Activated T-helper 17 cell treated with anti-CD3 and anti-CD28 coated beads, Interleukin-2, amount 50 U/mL, for 72 hours (primary cell): ENCODE data around the gene IFIH1. TPM values are rescaled to one million over a fixed set of nuclear protein-coding genes. Genes with fewer than 3 reads are reported as not detected.

Experiments used
- ATAC-seq: fragments of 150-1000 bp; cut with Tn5 transposase; replicated peaks from 2 replicates; pipeline ENCODE4 v1.10.0; 2021; ENCODE audit warnings: mild to moderate bottlenecking, moderate library complexity
- H3K27ac Mint-ChIP-seq: one replicate; pipeline ENCODE4 v1.8.0; 2022; ENCODE audit warnings: mixed read lengths
- H3K27me3 Mint-ChIP-seq: one replicate; pipeline ENCODE4 v1.8.0; 2022; ENCODE audit warnings: mixed read lengths
- H3K36me3 Mint-ChIP-seq: one replicate; pipeline ENCODE4 v1.8.0; 2022; ENCODE audit warnings: low read depth, mild to moderate bottlenecking, mixed read lengths
- H3K4me1 Mint-ChIP-seq: one replicate; pipeline ENCODE4 v1.8.0; 2022; ENCODE audit warnings: mixed read lengths
- H3K4me3 Mint-ChIP-seq: one replicate; pipeline ENCODE4 v1.8.0; 2022; ENCODE audit warnings: mild to moderate bottlenecking, mixed read lengths
- H3K9me3 Mint-ChIP-seq: one replicate; pipeline ENCODE4 v1.8.0; 2022; ENCODE audit warnings: mixed read lengths
- total RNA-seq, 2 donors: library from RNA; stranded (reverse); gene quantifications; one replicate each; pipeline ENCODE4 v1.2.3, GENCODE V29; 2022

The IFIH1 gene
- total RNA-seq, 2 donors from 2014 or later = 24.8 to 26.7 TPM

GRCh38 chr2:162297925-162298552 lies 20.4 kb downstream of the IFIH1 start:
- no peaks in the 10 kb centered on the region for H3K9me3 Mint-ChIP-seq
- no peak overlapping the region for H3K4me3 Mint-ChIP-seq
- ATAC-seq = peak; percentile 46
- no peak overlapping the region for H3K27ac Mint-ChIP-seq
- H3K36me3 Mint-ChIP-seq = peaks cover 8% of the 10 kb centered on the region
- H3K27me3 Mint-ChIP-seq = no peaks in the 10 kb centered on the region
- H3K4me1 Mint-ChIP-seq = no peaks in the 10 kb centered on the region

- peaks cover 31% of the 10 kb centered on the region for H3K36me3 Mint-ChIP-seq
- no peaks in the 10 kb centered on the region for H3K27me3 Mint-ChIP-seq
- ATAC-seq = no peak
Observed at GRCh38 chr2:162295009-162295408, 23.5 kb downstream of the IFIH1 start.

GRCh38 chr2:162293122-162293786 lies 25.2 kb downstream of the IFIH1 start:
- H3K4me3 Mint-ChIP-seq = no peak overlapping the region
- H3K4me1 Mint-ChIP-seq = no peaks in the 10 kb centered on the region

More at GRCh38 chr2:162295009-162295408, 23.5 kb downstream of the IFIH1 start:
- Mint-ChIP-seq H3K9me3 (no peaks in the 10 kb centered on the region), H3K27ac (no peak overlapping the region), H3K4me3 (no peak overlapping the region), H3K4me1 (no peaks in the 10 kb centered on the region)

GRCh38 chr2:162291748-162292147 lies 26.7 kb downstream of the IFIH1 start:
- ATAC-seq = no peak
- no peaks in the 10 kb centered on the region for H3K9me3 Mint-ChIP-seq
- no peak overlapping the region for H3K4me3 Mint-ChIP-seq
- H3K36me3 Mint-ChIP-seq = peaks cover 56% of the 10 kb centered on the region
- no peaks in the 10 kb centered on the region for H3K27me3 Mint-ChIP-seq
- no peaks in the 10 kb centered on the region for H3K4me1 Mint-ChIP-seq
- H3K27ac Mint-ChIP-seq = no peak overlapping the region

More at GRCh38 chr2:162293122-162293786, 25.2 kb downstream of the IFIH1 start:
- ATAC-seq = no peak
- Mint-ChIP-seq H3K27ac (no peak overlapping the region), H3K27me3 (no peaks in the 10 kb centered on the region), H3K9me3 (no peaks in the 10 kb centered on the region), H3K36me3 (peaks cover 44% of the 10 kb centered on the region)

GRCh38 chr2:162282765-162283425 lies 35.6 kb downstream of the IFIH1 start:
- Mint-ChIP-seq H3K27ac (peak overlapping the region; percentile 36), H3K9me3 (no peaks in the 10 kb centered on the region), H3K4me3 (no peak overlapping the region), H3K4me1 (no peaks in the 10 kb centered on the region), H3K36me3 (peaks cover 96% of the 10 kb centered on the region), H3K27me3 (no peaks in the 10 kb centered on the region)
- ATAC-seq = no peak

GRCh38 chr2:162280654-162281053 lies 37.8 kb downstream of the IFIH1 start:
- ATAC-seq = no peak
- Mint-ChIP-seq H3K27me3 (no peaks in the 10 kb centered on the region), H3K4me1 (no peaks in the 10 kb centered on the region), H3K4me3 (no peak overlapping the region), H3K36me3 (peaks cover 98% of the 10 kb centered on the region), H3K9me3 (no peaks in the 10 kb centered on the region), H3K27ac (no peak overlapping the region)

GRCh38 chr2:162277381-162277780 lies 41.1 kb downstream of the IFIH1 start:
- H3K27me3 Mint-ChIP-seq = no peaks in the 10 kb centered on the region
- H3K4me3 Mint-ChIP-seq = no peak overlapping the region
- peaks cover 98% of the 10 kb centered on the region for H3K36me3 Mint-ChIP-seq
- no peak for ATAC-seq
- no peak overlapping the region for H3K27ac Mint-ChIP-seq
- no peaks in the 10 kb centered on the region for H3K4me1 Mint-ChIP-seq
- H3K9me3 Mint-ChIP-seq = no peaks in the 10 kb centered on the region

GRCh38 chr2:162267996-162268395 lies 50.5 kb downstream of the IFIH1 start:
- ATAC-seq = no peak
- peaks cover 76% of the 10 kb centered on the region for H3K36me3 Mint-ChIP-seq
- H3K27me3 Mint-ChIP-seq = no peaks in the 10 kb centered on the region
- no peak overlapping the region for H3K27ac Mint-ChIP-seq
- no peaks in the 10 kb centered on the region for H3K9me3 Mint-ChIP-seq
- H3K4me1 Mint-ChIP-seq = no peaks in the 10 kb centered on the region
- no peak overlapping the region for H3K4me3 Mint-ChIP-seq

GRCh38 chr2:162267496-162267895 lies 51.0 kb downstream of the IFIH1 start:
- no peaks in the 10 kb centered on the region for H3K9me3 Mint-ChIP-seq
- no peak overlapping the region for H3K4me3 Mint-ChIP-seq
- no peaks in the 10 kb centered on the region for H3K4me1 Mint-ChIP-seq
- no peak overlapping the region for H3K27ac Mint-ChIP-seq
- H3K27me3 Mint-ChIP-seq = no peaks in the 10 kb centered on the region
- no peak for ATAC-seq
- H3K36me3 Mint-ChIP-seq = peaks cover 71% of the 10 kb centered on the region

- Mint-ChIP-seq H3K4me1 (peaks cover 4% of the 10 kb centered on the region), H3K27ac (no peak overlapping the region), H3K27me3 (no peaks in the 10 kb centered on the region), H3K4me3 (no peak overlapping the region), H3K9me3 (no peaks in the 10 kb centered on the region), H3K36me3 (peaks cover 60% of the 10 kb centered on the region)
- ATAC-seq = no peak
Observed at GRCh38 chr2:162266460-162266760, 52.1 kb downstream of the IFIH1 start.

- Mint-ChIP-seq H3K4me3 (no peak overlapping the region), H3K36me3 (peaks cover 54% of the 10 kb centered on the region)
Observed at GRCh38 chr2:162265666-162266459, 52.6 kb downstream of the IFIH1 start.

GRCh38 chr2:162261032-162261945 lies 57.2 kb downstream of the IFIH1 start:
- Mint-ChIP-seq H3K36me3 (peaks cover 9% of the 10 kb centered on the region), H3K27ac (no peak overlapping the region), H3K27me3 (no peaks in the 10 kb centered on the region), H3K4me3 (no peak overlapping the region), H3K9me3 (no peaks in the 10 kb centered on the region), H3K4me1 (peaks cover 8% of the 10 kb centered on the region)
- ATAC-seq = peak; percentile 59

More at GRCh38 chr2:162265666-162266459, 52.6 kb downstream of the IFIH1 start:
- Mint-ChIP-seq H3K4me1 (peaks cover 8% of the 10 kb centered on the region), H3K9me3 (no peaks in the 10 kb centered on the region), H3K27me3 (no peaks in the 10 kb centered on the region), H3K27ac (no peak overlapping the region)
- no peak for ATAC-seq

GRCh38 chr2:162258686-162259085 lies 59.8 kb downstream of the IFIH1 start:
- no peaks in the 10 kb centered on the region for H3K36me3 Mint-ChIP-seq
- H3K4me3 Mint-ChIP-seq = no peak overlapping the region
- no peaks in the 10 kb centered on the region for H3K27me3 Mint-ChIP-seq
- H3K27ac Mint-ChIP-seq = no peak overlapping the region
- ATAC-seq = no peak
- no peaks in the 10 kb centered on the region for H3K9me3 Mint-ChIP-seq
- peaks cover 8% of the 10 kb centered on the region for H3K4me1 Mint-ChIP-seq

- Mint-ChIP-seq H3K4me1 (peaks cover 8% of the 10 kb centered on the region), H3K4me3 (no peak overlapping the region), H3K9me3 (no peaks in the 10 kb centered on the region), H3K27me3 (no peaks in the 10 kb centered on the region), H3K36me3 (no peaks in the 10 kb centered on the region), H3K27ac (no peak overlapping the region)
- ATAC-seq = no peak
Observed at GRCh38 chr2:162258169-162258568, 60.3 kb downstream of the IFIH1 start.
